HT-29 (cell line): ENCODE measurements around the gene MDH2. TPM values are rescaled to one million over a fixed set of nuclear protein-coding genes. Genes with fewer than 3 reads are reported as not detected.
"Not testable (repeated sequence)": the region's sequence is repeated elsewhere in the genome, so short reads cannot be mapped to it uniquely, and the experiment has no call there.

Source experiments
- DNase-seq: peaks from one replicate; pipeline ENCODE4 v3.0.0-alpha.2; 2015; ENCODE audit warnings: low spot score
- total RNA-seq: library from RNA; depleted of rRNA; stranded (reverse); fragments of >200 nt; shearing (Covaris generic); gene quantifications from 2 replicates; pipeline ENCODE4 v1.2.3, GENCODE V29; 2014; rRNA removed

Gene MDH2
- total RNA-seq = 188 and 199 TPM in 2 replicates

GRCh38 chr7:76047811-76048667, at the start of gene MDH2, which contains the start of gene STYXL1:
Gene MDH2 (plus strand): TSS chr7:76048106. CDS start chr7:76048161, 55 bp downstream.
Gene STYXL1 (minus strand): TSS chr7:76048000. CDS start chr7:76030523, 17,477 bp downstream.
- peak; percentile 98 for DNase-seq

- no peak for DNase-seq
Observed at GRCh38 chr7:76000566-76000965, 47.3 kb upstream of the MDH2 start.

DNA sequence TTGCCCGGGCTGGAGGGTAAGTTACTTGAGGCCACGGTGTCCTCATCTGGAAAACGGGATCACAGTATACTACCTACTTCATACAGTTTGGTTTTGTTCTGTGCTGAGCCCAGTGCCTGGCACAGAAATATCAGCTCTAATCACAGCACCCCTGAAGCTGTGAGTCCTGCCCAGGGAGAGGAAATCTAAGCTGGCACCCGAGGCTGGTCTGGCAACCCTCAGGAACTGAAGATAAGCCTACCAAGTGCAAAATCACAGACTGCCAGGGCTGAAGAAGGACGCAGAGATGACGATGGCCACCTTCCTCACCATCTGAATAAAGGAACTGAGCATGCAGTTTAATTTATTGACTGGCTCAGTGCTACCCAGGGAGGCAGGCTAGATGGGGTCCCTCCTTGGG, 45.8 kb upstream of the MDH2 start:
- DNase-seq = no peak

DNA sequence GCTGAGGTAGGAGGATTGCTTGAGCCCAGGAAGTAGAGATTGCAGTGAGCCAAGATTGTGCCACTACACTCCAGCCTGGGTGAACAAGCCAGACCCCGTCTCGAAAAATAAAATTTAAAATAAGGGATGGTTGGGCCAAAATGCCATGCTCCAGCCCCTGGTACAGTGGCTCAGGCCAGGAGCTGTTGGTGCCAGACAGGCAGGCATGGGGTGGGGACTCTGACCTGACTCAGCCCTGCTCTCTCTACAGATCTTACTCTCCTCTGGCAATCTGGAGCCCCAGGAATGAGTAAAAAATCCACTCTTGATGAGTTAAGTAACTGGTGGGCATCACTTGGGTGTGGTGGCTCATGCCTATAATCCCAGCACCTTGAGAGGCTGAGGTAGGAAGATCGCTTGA, 45.1 kb upstream of the MDH2 start:
- no peak for DNase-seq

GRCh38 chr7:76003351-76003750, 44.6 kb upstream of the MDH2 start:
- no peak for DNase-seq

GRCh38 chr7:76005004-76005403, 42.9 kb upstream of the MDH2 start:
- DNase-seq = not testable (repeated sequence)

DNA sequence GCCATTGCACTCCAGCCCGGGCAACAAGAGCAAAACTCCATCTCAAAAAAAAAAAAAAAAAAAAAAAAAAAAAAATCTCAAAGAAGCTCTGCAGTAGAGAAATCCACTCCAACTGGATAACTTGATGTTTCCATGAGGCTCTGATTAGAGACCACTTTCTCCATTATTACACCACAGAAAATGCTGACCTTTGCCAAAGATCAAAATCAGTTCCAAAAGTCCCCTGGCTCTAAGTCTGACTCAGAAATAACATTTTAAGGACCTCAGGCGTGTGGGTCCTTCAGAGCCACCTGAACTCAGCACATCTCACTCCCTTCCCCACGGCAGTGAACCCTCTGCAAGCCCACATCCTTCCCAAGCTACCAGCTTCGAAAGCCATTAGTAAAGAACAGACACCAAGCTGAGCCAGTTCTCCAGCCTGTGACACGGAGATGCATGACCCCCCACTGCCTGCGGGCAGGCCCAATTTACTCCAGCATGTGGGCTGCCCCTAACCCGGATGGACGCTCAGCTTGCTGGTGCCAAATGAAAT, 39.7 kb upstream of the MDH2 start:
- DNase-seq = no peak

- DNase-seq = no peak
Observed at GRCh38 chr7:76009672-76010600, 38.0 kb upstream of the MDH2 start.

GRCh38 chr7:76011442-76011861, 36.5 kb upstream of the MDH2 start:
- DNase-seq = no peak

DNA sequence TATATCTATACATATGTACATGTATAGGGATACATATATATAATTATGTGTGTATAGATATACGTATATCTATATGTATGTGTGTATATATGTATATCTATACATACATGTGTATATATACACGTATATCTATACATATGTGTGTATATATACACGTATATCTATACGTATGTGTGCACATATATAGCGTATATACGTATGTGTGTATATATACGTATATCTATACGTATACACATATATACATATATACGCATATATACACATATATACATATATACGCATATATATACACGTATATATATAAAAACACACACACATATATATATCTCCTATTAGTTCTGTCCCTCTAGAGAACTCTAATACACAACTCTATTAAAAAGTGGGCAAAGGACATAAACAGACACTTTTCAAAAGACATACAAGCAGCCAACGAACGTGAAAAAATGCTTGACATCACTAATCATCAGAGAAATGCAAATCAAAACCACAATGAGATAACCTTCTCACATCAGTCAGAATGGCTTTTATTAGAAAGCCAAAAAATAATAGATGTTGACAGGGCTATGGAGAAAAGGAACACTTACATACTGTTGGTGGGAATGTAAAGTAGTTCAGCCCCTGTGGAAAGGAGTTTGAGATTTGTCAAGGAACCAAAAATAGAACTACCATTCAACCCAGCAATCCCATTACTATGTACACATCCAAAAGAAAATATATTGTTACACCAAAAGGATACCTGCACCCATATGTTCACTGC, 31.5 kb upstream of the MDH2 start:
- DNase-seq = no peak

GRCh38 chr7:76018520-76018919, 29.4 kb upstream of the MDH2 start:
- DNase-seq = not testable (repeated sequence)

DNA sequence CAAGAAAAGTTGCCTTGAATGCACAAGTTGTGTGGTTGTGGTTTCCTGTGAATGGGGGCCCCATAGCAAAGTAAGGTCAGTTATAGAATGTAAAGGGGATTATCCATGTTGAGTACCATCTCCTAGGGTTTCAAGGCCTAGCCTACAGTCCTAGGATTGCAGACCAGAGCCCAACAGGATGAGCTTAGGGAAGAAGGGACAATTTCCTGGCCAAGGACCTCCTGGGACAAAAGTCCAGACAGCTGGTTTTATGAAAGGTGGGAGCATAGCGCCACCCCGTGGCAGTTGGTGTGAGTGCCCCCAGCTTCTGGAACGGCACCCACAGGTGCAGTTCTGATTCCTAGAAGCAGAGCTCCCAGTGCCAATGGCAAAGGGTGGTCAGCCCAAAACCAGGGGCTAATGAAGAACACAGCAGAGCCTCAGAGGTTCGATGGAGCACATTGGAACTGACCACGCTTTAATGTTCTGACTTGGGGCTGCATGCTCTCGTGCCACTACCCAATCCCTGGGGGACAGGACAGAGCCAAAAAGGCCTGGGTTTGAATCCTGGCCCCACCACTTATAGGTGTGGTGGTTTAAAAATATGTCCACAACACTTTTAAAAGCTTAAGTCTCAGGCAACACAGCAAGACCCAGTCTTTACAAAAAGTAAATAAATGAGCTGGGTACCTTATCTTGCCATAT, 27.7 kb upstream of the MDH2 start:
- DNase-seq = peak; percentile 89

- DNase-seq = no peak
Observed at GRCh38 chr7:76022026-76022780, 25.7 kb upstream of the MDH2 start.

DNA sequence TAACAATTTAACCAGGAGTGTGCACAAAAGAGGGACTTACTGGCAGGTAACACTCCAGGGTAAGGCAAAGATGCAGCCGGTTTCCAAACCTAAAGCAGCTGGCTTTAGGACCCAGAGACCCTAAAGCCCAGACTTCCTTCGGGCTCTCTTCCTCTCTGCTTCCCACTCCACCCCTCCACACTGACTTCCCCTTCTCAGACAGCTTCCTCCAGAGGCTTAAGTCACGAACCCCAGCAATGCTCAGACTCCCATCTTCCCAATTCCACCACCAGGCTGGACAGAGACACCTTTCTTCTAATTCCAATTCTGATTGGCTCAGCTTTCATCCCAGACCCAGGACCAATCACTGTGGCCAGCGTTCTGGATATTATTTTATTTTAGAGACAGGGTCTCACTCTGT, 24.9 kb upstream of the MDH2 start:
- no peak for DNase-seq

- not testable (repeated sequence) for DNase-seq
Observed at GRCh38 chr7:76029682-76030081, 18.2 kb upstream of the MDH2 start.

- DNase-seq = no peak
Observed at GRCh38 chr7:76031964-76032363, 15.9 kb upstream of the MDH2 start.

GRCh38 chr7:76037310-76037709, 10.6 kb upstream of the MDH2 start:
- no peak for DNase-seq

GRCh38 chr7:76040126-76040525, 7.8 kb upstream of the MDH2 start:
- DNase-seq = no peak

DNA sequence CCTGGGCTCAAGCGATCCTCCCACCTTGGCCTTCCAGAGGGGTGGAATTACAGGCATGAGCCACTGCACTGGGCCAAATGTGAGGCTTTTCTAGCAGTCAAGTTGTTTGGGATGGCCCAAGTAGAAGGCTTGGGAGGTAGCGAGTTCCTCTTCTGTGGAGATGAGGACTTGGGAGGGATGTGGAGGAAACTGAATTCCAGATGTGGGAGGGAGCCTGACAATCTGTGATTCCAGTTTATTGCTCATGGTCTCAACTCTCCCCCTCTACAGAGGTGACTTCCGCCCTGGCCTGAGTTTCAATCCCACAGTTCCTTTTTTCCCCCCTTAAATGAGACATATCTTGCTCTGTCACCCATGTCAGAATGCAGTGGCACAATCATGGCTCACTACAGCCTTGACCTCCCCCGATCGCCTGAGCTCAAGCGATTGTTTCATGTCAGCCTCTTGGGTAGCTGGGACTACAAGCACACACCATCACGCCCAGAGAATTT, 3.5 kb upstream of the MDH2 start:
- DNase-seq = no peak
